Measurements from ENCODE around the gene ALCAM.

Gene ALCAM

GRCh38 chr3:105327662-105328337, 38.9 kb upstream of the ALCAM start:
- Mint-ChIP-seq H3K4me1 (no peaks in the 10 kb centered on the region), H3K36me3 (ENCODE audit: low read depth) (no peaks in the 10 kb centered on the region), H3K27me3 (ENCODE audit: low read depth, poor library complexity) (peaks cover 3% of the 10 kb centered on the region), H3K27ac (no peak overlapping the region), H3K4me3 (no peak overlapping the region), H3K9me3 (peaks cover 28% of the 10 kb centered on the region)
- DNase-seq = no peak
- TF ChIP-seq CTCF (IDR thresholded peaks at IDR 0.05) = no peak

GRCh38 chr3:105328338-105328730, 38.4 kb upstream of the ALCAM start:
- Mint-ChIP-seq H3K27me3 (ENCODE audit: low read depth, poor library complexity) (peaks cover 3% of the 10 kb centered on the region), H3K4me1 (no peaks in the 10 kb centered on the region), H3K4me3 (no peak overlapping the region), H3K9me3 (peaks cover 33% of the 10 kb centered on the region), H3K27ac (no peak overlapping the region), H3K36me3 (ENCODE audit: low read depth) (no peaks in the 10 kb centered on the region)
- DNase-seq = no peak
- TF ChIP-seq CTCF (IDR thresholded peaks at IDR 0.05) = no peak

GRCh38 chr3:105332961-105333360, 33.7 kb upstream of the ALCAM start:
- peaks cover 18% of the 10 kb centered on the region for H3K9me3 Mint-ChIP-seq
- no peak overlapping the region for H3K4me3 Mint-ChIP-seq
- no peaks in the 10 kb centered on the region for H3K27me3 Mint-ChIP-seq (ENCODE audit: low read depth, poor library complexity)
- H3K27ac Mint-ChIP-seq = no peak overlapping the region
- TF ChIP-seq CTCF (IDR thresholded peaks at IDR 0.05) = no peak
- no peaks in the 10 kb centered on the region for H3K4me1 Mint-ChIP-seq
- H3K36me3 Mint-ChIP-seq (ENCODE audit: low read depth) = no peaks in the 10 kb centered on the region
- no peak for DNase-seq

GRCh38 chr3:105334138-105334882, 32.4 kb upstream of the ALCAM start:
- Mint-ChIP-seq H3K4me1 (no peaks in the 10 kb centered on the region), H3K27ac (no peak overlapping the region), H3K4me3 (no peak overlapping the region), H3K9me3 (peaks cover 15% of the 10 kb centered on the region), H3K27me3 (ENCODE audit: low read depth, poor library complexity) (no peaks in the 10 kb centered on the region), H3K36me3 (ENCODE audit: low read depth) (no peaks in the 10 kb centered on the region)
- DNase-seq = no peak
- TF ChIP-seq CTCF (IDR thresholded peaks at IDR 0.05) = no peak

- no peaks in the 10 kb centered on the region for H3K27me3 Mint-ChIP-seq (ENCODE audit: low read depth, poor library complexity)
- no peak for TF ChIP-seq CTCF (IDR thresholded peaks at IDR 0.05)
- DNase-seq = no peak
- H3K27ac Mint-ChIP-seq = no peak overlapping the region
- H3K36me3 Mint-ChIP-seq (ENCODE audit: low read depth) = no peaks in the 10 kb centered on the region
- no peaks in the 10 kb centered on the region for H3K9me3 Mint-ChIP-seq
- no peaks in the 10 kb centered on the region for H3K4me1 Mint-ChIP-seq
- H3K4me3 Mint-ChIP-seq = no peak overlapping the region
These were observed 26.8 kb upstream of the ALCAM start for GRCh38 chr3:105339946-105340345.

- H3K4me3 Mint-ChIP-seq = no peak overlapping the region
- H3K4me1 Mint-ChIP-seq = no peaks in the 10 kb centered on the region
- H3K9me3 Mint-ChIP-seq = no peaks in the 10 kb centered on the region
- H3K27me3 Mint-ChIP-seq (ENCODE audit: low read depth, poor library complexity) = no peaks in the 10 kb centered on the region
- no peak overlapping the region for H3K27ac Mint-ChIP-seq
- DNase-seq = no peak
- H3K36me3 Mint-ChIP-seq (ENCODE audit: low read depth) = no peaks in the 10 kb centered on the region
- TF ChIP-seq CTCF (IDR thresholded peaks at IDR 0.05) = no peak
These were observed 22.7 kb upstream of the ALCAM start for GRCh38 chr3:105343991-105344390.
